ENCODE data around the gene SELENOO. TPM values are rescaled to one million over a fixed set of nuclear protein-coding genes. Genes with fewer than 3 reads are reported as not detected.

Gene SELENOO
- total RNA-seq, 1 experiment from 2014 or later, result 29.6 TPM

- no peak overlapping the region for H2AFZ ChIP-seq (ENCODE audit: low read depth, low read length, poor library complexity, severe bottlenecking)
- no peaks in the 10 kb centered on the region for H4K20me1 ChIP-seq (ENCODE audit: insufficient read depth)
- ChIA-PET RAD21 (ENCODE audit: low non-redundant PET in 1 of 2, low total read pairs in 2 of 2, uncharacterized antibody in 2 of 2, unreplicated experiment in 2 of 2) (no interaction called here), POLR2A (no interaction called here), CTCF (no interaction called here)
- peaks cover 17% of the 10 kb centered on the region; the same call in 1 of the 2 replicates for H3K79me2 ChIP-seq (ENCODE audit: insufficient read depth, low read length)
- ATAC-seq (no peak), DNase-seq (ENCODE audit: low read depth, low spot score) (no peak)
- intact Hi-C loops (cut with micrococcal nuclease), result no loop called here
- H3K9ac ChIP-seq (ENCODE audit: low read length), result no peak overlapping the region
- no peak overlapping the region for H3K4me2 ChIP-seq (ENCODE audit: low read length)
- H3K4me3 ChIP-seq (replicated peaks in 1 of 2; ENCODE audit: low read depth in 1 of 2, low read length in 2 of 2), result no peak overlapping the region
- H3K27me3 ChIP-seq (ENCODE audit: insufficient read depth, low read length), result no peaks in the 10 kb centered on the region
- no peaks in the 10 kb centered on the region for H3K9me3 ChIP-seq (ENCODE audit: control insufficient read depth in 1 of 2, insufficient read depth in 1 of 2, low read depth in 1 of 2, low read length in 2 of 2)
- peaks cover 26 to 34% of the 10 kb centered on the region in 2 experiments for H3K36me3 ChIP-seq (ENCODE audit: control insufficient read depth in 1 of 2, insufficient read depth in 2 of 2, low read length in 2 of 2)
- TF ChIP-seq CTCF (IDR thresholded peaks at IDR 0.05 in 2 of 3, conservative IDR thresholded peaks at IDR 0.05 in 1 of 3; ENCODE audit: borderline replicate concordance in 1 of 3, insufficient read depth in 1 of 3, low read depth in 2 of 3, low read length in 2 of 3), result no peak
- TF ChIP-seq REST (IDR thresholded peaks at IDR 0.05; ENCODE audit: low read depth), result no peak
- no peak for TF ChIP-seq YY1 (IDR thresholded peaks at IDR 0.05; ENCODE audit: extremely low read depth, insufficient replicate concordance, low read depth, low read length)
- no peak for TF ChIP-seq ELF1 (IDR thresholded peaks at IDR 0.05; ENCODE audit: borderline replicate concordance, low read depth)
- TF ChIP-seq MAX (IDR thresholded peaks at IDR 0.05), result no peak
- no peak for TF ChIP-seq POLR2A (IDR thresholded peaks at IDR 0.05; ENCODE audit: borderline replicate concordance, extremely low read depth, insufficient read depth, insufficient read length)
- no peak for TF ChIP-seq EZH2 (IDR thresholded peaks at IDR 0.05)
- TF ChIP-seq CBX3 (IDR thresholded peaks at IDR 0.05; ENCODE audit: low read depth), result no peak
- no peak for TF ChIP-seq ZNF274 (IDR thresholded peaks at IDR 0.05; ENCODE audit: low read depth, low read length)
- no peak for TF ChIP-seq EZH2phosphoT487 (IDR thresholded peaks at IDR 0.05; ENCODE audit: borderline replicate concordance)
- no peak for TF ChIP-seq ZFX (IDR thresholded peaks at IDR 0.05)
- TF ChIP-seq FOSL1 (IDR thresholded peaks at IDR 0.05; ENCODE audit: low read depth), result no peak
- TF ChIP-seq RAD21 (IDR thresholded peaks at IDR 0.05; ENCODE audit: low read depth), result no peak
- no peak for TF ChIP-seq ZBTB33 (IDR thresholded peaks at IDR 0.05; ENCODE audit: extremely low read depth, insufficient replicate concordance, low read length)
- no peak for TF ChIP-seq SP1 (IDR thresholded peaks at IDR 0.05; ENCODE audit: low read depth)
- TF ChIP-seq SRF (IDR thresholded peaks at IDR 0.05; ENCODE audit: low read depth), result no peak
- no peak for TF ChIP-seq POLR2AphosphoS5 (IDR thresholded peaks at IDR 0.05; ENCODE audit: low read depth, low read length)
- no peak for TF ChIP-seq TCF7L2 (IDR thresholded peaks at IDR 0.05; ENCODE audit: borderline replicate concordance, extremely low read depth, insufficient read depth, insufficient read length)
- TF ChIP-seq SIN3A (IDR thresholded peaks at IDR 0.05; ENCODE audit: low read depth), result no peak
- no peak for TF ChIP-seq EGR1 (IDR thresholded peaks at IDR 0.05; ENCODE audit: low read depth)
- BruUV-seq (replicated peaks), result no TSS peak
- no peaks in the 10 kb centered on the region for H3K4me1 ChIP-seq (ENCODE audit: control insufficient read depth in 1 of 2, insufficient read depth in 2 of 2, low read length in 2 of 2)
- H3K27ac ChIP-seq (ENCODE audit: low read depth, low read length), result no peak overlapping the region
- H3K9me2 ChIP-seq (ENCODE audit: insufficient read depth), result no peaks in the 10 kb centered on the region
Observed at GRCh38 chr22:50213263-50213662, 12.5 kb downstream of the SELENOO start.

Data from HCT116 (cell line).